Smooth muscle cell (in vitro differentiated cells): ENCODE results near the gene SGPP2. TPM values are rescaled to one million over a fixed set of nuclear protein-coding genes. Genes with fewer than 3 reads are reported as not detected.

Source experiments
- DNase-seq: peaks from one replicate; lab custom pipeline; 2025; ENCODE audit not compliant: unreplicated experiment; lab: John Stamatoyannopoulos, UW
- H2AFZ ChIP-seq: fragments of 200-600 bp; sonication (generic); 2 replicates; pipeline ENCODE4 v1.6.0; 2016; ENCODE audit warnings: antibody characterized with exemption, low read depth, mild to moderate bottlenecking
- H3F3A ChIP-seq: fragments of 200-600 bp; sonication (generic); 2 replicates; pipeline ENCODE4 v1.6.0; 2017; ENCODE audit warnings: antibody characterized with exemption, low read depth
- H3K27ac ChIP-seq: fragments of 200-600 bp; sonication (generic); 2 replicates; pipeline ENCODE4 v1.5.1; 2016; ENCODE audit warnings: low read depth, mild to moderate bottlenecking
- H3K27me3 ChIP-seq: fragments of 200-600 bp; sonication (generic); 2 replicates; pipeline ENCODE4 v1.6.1; 2016; ENCODE audit warnings: low read depth, mild to moderate bottlenecking
- H3K36me3 ChIP-seq: fragments of 200-600 bp; sonication (generic); 2 replicates; pipeline ENCODE4 v1.5.1; 2016; ENCODE audit warnings: low read depth
- H3K4me1 ChIP-seq: fragments of 200-600 bp; sonication (generic); 2 replicates; pipeline ENCODE4 v1.5.1; 2016; ENCODE audit warnings: low read depth
- H3K4me2 ChIP-seq: fragments of 200-600 bp; sonication (generic); 2 replicates; pipeline ENCODE4 v1.6.0; 2016; ENCODE audit warnings: mild to moderate bottlenecking
- H3K4me3 ChIP-seq: fragments of 200-600 bp; sonication (generic); 2 replicates; pipeline ENCODE4 v1.5.1; 2016; ENCODE audit warnings: mild to moderate bottlenecking
- H3K79me2 ChIP-seq: fragments of 200-600 bp; sonication (generic); 2 replicates; pipeline ENCODE4 v1.6.0; 2016; ENCODE audit warnings: low read depth, mild to moderate bottlenecking
- H3K9ac ChIP-seq: fragments of 200-600 bp; sonication (generic); 2 replicates; pipeline ENCODE4 v1.6.0; 2016; ENCODE audit warnings: low read depth
- H3K9me3 ChIP-seq: fragments of 200-600 bp; sonication (generic); replicated peaks from 2 replicates; pipeline ENCODE4 v1.5.1; 2016; ENCODE audit warnings: low read depth
- H4K20me1 ChIP-seq: fragments of 200-600 bp; sonication (generic); 2 replicates; pipeline ENCODE4 v1.6.0; 2016; ENCODE audit warnings: low read depth
- WGBS: methylation state at CpG from one replicate; pipeline ENCODE4 v1.1.7; 2016; ENCODE audit warnings: low lambda C conversion rate; 5-methylcytosine and 5-hydroxymethylcytosine counted together
- polyA plus RNA-seq: library from polyadenylated mRNA; unstranded; fragments of >200 nt; fragmentation: Nextera tagmentation; extraction: Ambion mirVana; gene quantifications from 2 replicates; pipeline ENCODE4 v1.2.1, GENCODE V29; 2016
- total RNA-seq: library from RNA; depleted of rRNA; stranded (reverse); fragments of >200 nt; gene quantifications from 2 replicates; pipeline ENCODE4 v1.2.3, GENCODE V29; 2014
- TF ChIP-seq, protein P1 (sequence below): fragments of 200-600 bp; sonication (generic); IDR thresholded peaks from 2 replicates; pipeline ENCODE4 v1.5.1; 2017; ENCODE audit warnings: borderline replicate concordance, mild to moderate bottlenecking, antibody characterized with exemption; ENCODE audit not compliant: insufficient read depth, poor library complexity, severe bottlenecking

Gene SGPP2
- total and polyA plus RNA-seq, 2 experiments from 2014 or later: 0.66 to 1.4 TPM

- TF ChIP-seq, protein P1, sequence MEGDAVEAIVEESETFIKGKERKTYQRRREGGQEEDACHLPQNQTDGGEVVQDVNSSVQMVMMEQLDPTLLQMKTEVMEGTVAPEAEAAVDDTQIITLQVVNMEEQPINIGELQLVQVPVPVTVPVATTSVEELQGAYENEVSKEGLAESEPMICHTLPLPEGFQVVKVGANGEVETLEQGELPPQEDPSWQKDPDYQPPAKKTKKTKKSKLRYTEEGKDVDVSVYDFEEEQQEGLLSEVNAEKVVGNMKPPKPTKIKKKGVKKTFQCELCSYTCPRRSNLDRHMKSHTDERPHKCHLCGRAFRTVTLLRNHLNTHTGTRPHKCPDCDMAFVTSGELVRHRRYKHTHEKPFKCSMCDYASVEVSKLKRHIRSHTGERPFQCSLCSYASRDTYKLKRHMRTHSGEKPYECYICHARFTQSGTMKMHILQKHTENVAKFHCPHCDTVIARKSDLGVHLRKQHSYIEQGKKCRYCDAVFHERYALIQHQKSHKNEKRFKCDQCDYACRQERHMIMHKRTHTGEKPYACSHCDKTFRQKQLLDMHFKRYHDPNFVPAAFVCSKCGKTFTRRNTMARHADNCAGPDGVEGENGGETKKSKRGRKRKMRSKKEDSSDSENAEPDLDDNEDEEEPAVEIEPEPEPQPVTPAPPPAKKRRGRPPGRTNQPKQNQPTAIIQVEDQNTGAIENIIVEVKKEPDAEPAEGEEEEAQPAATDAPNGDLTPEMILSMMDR: no peak
- no peak for DNase-seq
- H3K27ac ChIP-seq: no peak overlapping the region
- no peak overlapping the region for H2AFZ ChIP-seq
- 97% methylated on average over 1 of the region's 1 CpG for WGBS
- no peak overlapping the region for H3K9ac ChIP-seq
- no peaks in the 10 kb centered on the region for H4K20me1 ChIP-seq
- H3K27me3 ChIP-seq: peaks cover 40% of the 10 kb centered on the region
- H3K4me3 ChIP-seq: no peak overlapping the region
- H3K79me2 ChIP-seq: no peaks in the 10 kb centered on the region
- no peak overlapping the region for H3K4me2 ChIP-seq
- H3F3A ChIP-seq: no peaks in the 10 kb centered on the region
- H3K36me3 ChIP-seq: no peaks in the 10 kb centered on the region
- H3K4me1 ChIP-seq: peaks cover 11% of the 10 kb centered on the region
- H3K9me3 ChIP-seq: no peaks in the 10 kb centered on the region
Observed at GRCh38 chr2:222544661-222545060, 120.3 kb downstream of the SGPP2 start.

- TF ChIP-seq, protein P1: no peak
Observed at GRCh38 chr2:222545823-222546795, 121.8 kb downstream of the SGPP2 start.

DNA sequence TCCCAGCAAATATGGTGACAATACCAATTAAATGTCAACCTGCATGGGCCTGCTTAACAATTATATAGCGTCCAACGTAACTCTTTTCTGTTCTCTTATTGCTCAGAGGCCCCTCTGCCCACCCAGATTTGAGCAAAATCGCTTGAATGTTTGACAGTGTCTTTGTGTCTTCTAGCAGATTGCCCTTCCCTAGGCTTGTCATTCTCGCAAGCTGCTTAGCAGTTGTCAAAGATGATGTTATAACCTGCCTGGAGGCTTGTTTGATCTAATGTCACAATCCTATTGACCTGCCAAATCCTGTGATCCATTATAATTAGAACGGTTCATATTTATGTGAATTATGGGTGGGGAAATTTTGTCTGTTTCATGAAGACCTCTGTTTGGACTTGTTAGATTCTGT lies 122.7 kb downstream of the SGPP2 start:
- TF ChIP-seq, protein P1: no peak
- Histone ChIP-seq H3K4me2 (no peak overlapping the region), H3K79me2 (no peaks in the 10 kb centered on the region), H2AFZ (no peak overlapping the region), H4K20me1 (no peaks in the 10 kb centered on the region), H3K9ac (no peak overlapping the region), H3K4me1 (peaks cover 11% of the 10 kb centered on the region), H3K36me3 (no peaks in the 10 kb centered on the region), H3K9me3 (no peaks in the 10 kb centered on the region), H3F3A (no peaks in the 10 kb centered on the region), H3K27me3 (peaks cover 56% of the 10 kb centered on the region), H3K4me3 (no peak overlapping the region), H3K27ac (no peak overlapping the region)
- 88% methylated on average over 5 of the region's 5 CpGs for WGBS
- no peak for DNase-seq

More at GRCh38 chr2:222545823-222546795, 121.8 kb downstream of the SGPP2 start:
- no peaks in the 10 kb centered on the region for H3K36me3 ChIP-seq
- H3K4me3 ChIP-seq: no peak overlapping the region
- 66% methylated on average over 6 of the region's 6 CpGs for WGBS
- H2AFZ ChIP-seq: no peak overlapping the region
- H3K4me2 ChIP-seq: no peak overlapping the region
- no peaks in the 10 kb centered on the region for H3F3A ChIP-seq
- DNase-seq: no peak
- no peaks in the 10 kb centered on the region for H3K9me3 ChIP-seq
- H3K4me1 ChIP-seq: peaks cover 11% of the 10 kb centered on the region
- peaks cover 52% of the 10 kb centered on the region for H3K27me3 ChIP-seq
- H3K9ac ChIP-seq: no peak overlapping the region
- no peaks in the 10 kb centered on the region for H4K20me1 ChIP-seq
- H3K79me2 ChIP-seq: no peaks in the 10 kb centered on the region
- H3K27ac ChIP-seq: no peak overlapping the region
